Breast epithelium (tissue), 4 donors: ENCODE results near the gene GNS. TPM values are rescaled to one million over a fixed set of nuclear protein-coding genes. Genes with fewer than 3 reads are reported as not detected.
"Not testable (repeated sequence)": the region's sequence is repeated elsewhere in the genome, so short reads cannot be mapped to it uniquely, and the experiment has no call there.

ENCODE experiments used
- DNase-seq, 2 donors: peaks; one replicate each; pipeline ENCODE4 v3.0.0-alpha.2; 2019; ENCODE audit warnings: low spot score in 2 of 2
- H3K27ac ChIP-seq, 2 donors: fragments of 200-600 bp; sonication (generic) in 1 of 2; one replicate each; pipeline ENCODE4 v1.5.1; 2016 to 2019; ENCODE audit warnings: mild to moderate bottlenecking in 1 of 2
- H3K27me3 ChIP-seq, 2 donors: fragments of 200-600 bp; sonication (generic) in 1 of 2; one replicate each; pipeline versions ENCODE4 v1.5.1 to v1.6.0; 2017 to 2019; ENCODE audit warnings: control low read depth in 1 of 2, mild to moderate bottlenecking in 1 of 2
- H3K36me3 ChIP-seq: fragments of 200-600 bp; one replicate; pipeline ENCODE4 v1.5.1; 2019
- H3K4me1 ChIP-seq, 2 donors: fragments of 200-600 bp; sonication (generic); one replicate each; pipeline ENCODE4 v1.5.1; 2016 to 2019; ENCODE audit warnings: control low read depth in 1 of 2
- H3K4me3 ChIP-seq, 3 donors: fragments of 200-600 bp; sonication (generic); 1 replicate in 2 of 3; 2 replicates in 1 of 3; pipeline ENCODE4 v1.5.1; 2016 to 2019; ENCODE audit warnings: mild to moderate bottlenecking in 3 of 3, moderate library complexity in 2 of 3
- H3K9me3 ChIP-seq, 2 donors: fragments of 200-600 bp; sonication (generic) in 1 of 2; one replicate each; pipeline ENCODE4 v1.5.1; 2016 to 2019; ENCODE audit warnings: control low read depth in 1 of 2
- CTCF ChIP-seq, 3 donors: fragments of 450-650 bp; IDR thresholded peaks; one replicate each; pipeline ENCODE4 v1.5.1; 2016 to 2017; ENCODE audit warnings: antibody characterized with exemption in 3 of 3, mild to moderate bottlenecking in 3 of 3, moderate library complexity in 3 of 3
- POLR2A ChIP-seq: fragments of 450-650 bp; IDR thresholded peaks from one replicate; pipeline ENCODE4 v1.6.1; 2016; ENCODE audit warnings: antibody characterized with exemption, mild to moderate bottlenecking, moderate library complexity
- POLR2AphosphoS5 ChIP-seq, 3 donors: sonication (generic); formaldehyde crosslinking; IDR thresholded peaks; one replicate each; pipeline ENCODE4 v1.6.1; 2017; ENCODE audit warnings: antibody characterized with exemption in 3 of 3
- intact Hi-C: fragments of 100-400 bp; cut with DNase I; formaldehyde crosslinking; loops from one replicate; pipeline ENCODE4 v1.15.1; 2023; ENCODE audit warnings: low total_unique reads
- total RNA-seq, 3 donors: library from RNA; depleted of rRNA; stranded (reverse); fragments of >200 nt; gene quantifications; one replicate each; pipeline ENCODE4 v1.1.0, GENCODE V29; 2016

Gene GNS
- total RNA-seq, 3 donors from 2014 or later, result 94.4 to 250 (median 98.6) TPM

- TF ChIP-seq POLR2A (no peak), POLR2AphosphoS5 (IDR thresholded peaks at IDR 0.05) (no peak), CTCF (IDR thresholded peaks at IDR 0.05) (no peak)
- H3K4me3 ChIP-seq, result peak overlapping the region; percentile 55 to 74 (median 64)
- peaks cover 0 to 7% of the 10 kb centered on the region in 2 donors for H3K9me3 ChIP-seq
- intact Hi-C loops, result no loop called here
- H3K36me3 ChIP-seq, result no peaks in the 10 kb centered on the region
- peak in 1 of 2 donors; percentile 39 for DNase-seq
- H3K27me3 ChIP-seq, result no peaks in the 10 kb centered on the region
- peak overlapping the region; percentile 73 to 81 for H3K27ac ChIP-seq
- H3K4me1 ChIP-seq, result no peaks in the 10 kb centered on the region
These were observed 21.5 kb upstream of the GNS start for GRCh38 chr12:64780531-64781279.

DNA sequence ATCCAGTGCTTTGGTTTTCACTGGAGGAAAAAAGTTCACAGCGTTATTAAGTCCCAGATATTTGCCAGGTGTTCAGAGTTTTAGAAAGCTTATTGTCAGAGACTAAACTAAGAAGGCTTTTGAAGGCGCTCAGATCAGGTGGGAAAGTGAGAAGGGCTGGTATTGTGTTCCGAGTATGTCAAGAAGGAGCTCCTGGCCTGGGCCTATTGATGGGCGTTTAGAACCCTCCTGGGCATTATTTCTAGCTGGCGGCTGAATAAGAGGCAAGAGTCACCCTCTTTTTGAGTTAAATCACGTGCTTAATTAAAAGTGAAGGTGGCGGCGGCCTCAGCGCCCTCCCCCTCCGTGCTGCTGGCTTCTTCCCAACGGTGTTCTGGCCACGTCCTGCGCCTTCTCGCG lies 20.9 kb upstream of the GNS start:
- Histone ChIP-seq H3K4me3 (peak overlapping the region; percentile 55 to 74 (median 64)), H3K27me3 (no peaks in the 10 kb centered on the region), H3K27ac (peak overlapping the region; percentile 73 to 81), H3K36me3 (no peaks in the 10 kb centered on the region), H3K9me3 (peaks cover 0 to 13% of the 10 kb centered on the region in 2 donors), H3K4me1 (no peaks in the 10 kb centered on the region)
- no peak for DNase-seq
- TF ChIP-seq POLR2AphosphoS5 (IDR thresholded peaks at IDR 0.05), result no peak
- intact Hi-C loops, result no loop called here

GRCh38 chr12:64779354-64779974 lies 20.3 kb upstream of the GNS start:
- Histone ChIP-seq H3K27me3 (no peaks in the 10 kb centered on the region), H3K27ac (peak overlapping the region in 1 of 2 donors; percentile 81), H3K36me3 (no peaks in the 10 kb centered on the region), H3K9me3 (peaks cover 3 to 20% of the 10 kb centered on the region in 2 donors), H3K4me3 (no peak overlapping the region), H3K4me1 (no peaks in the 10 kb centered on the region)
- TF ChIP-seq POLR2AphosphoS5 (IDR thresholded peaks at IDR 0.05), result no peak
- intact Hi-C loops, result loop anchor here (5.0 kb wide), 1 partner anchor 672 kb away; no protein-coding TSS in a partner anchor
- no peak for DNase-seq

- intact Hi-C loops, result loop anchor here (5.0 kb wide), 1 partner anchor 668 kb away; no protein-coding TSS in a partner anchor
- not testable (repeated sequence) for H3K36me3 ChIP-seq, DNase-seq, H3K4me3 ChIP-seq, H3K4me1 ChIP-seq, H3K27ac ChIP-seq, H3K27me3 ChIP-seq
- H3K9me3 ChIP-seq, result peaks cover 3 to 21% of the 10 kb centered on the region in 2 donors
These were observed 16.0 kb upstream of the GNS start for GRCh38 chr12:64775147-64775736.

- intact Hi-C loops, result no loop called here
- H3K9me3 ChIP-seq, result peaks cover 3 to 21% of the 10 kb centered on the region in 2 donors
These were observed 14.2 kb upstream of the GNS start for GRCh38 chr12:64773386-64773785.

DNA sequence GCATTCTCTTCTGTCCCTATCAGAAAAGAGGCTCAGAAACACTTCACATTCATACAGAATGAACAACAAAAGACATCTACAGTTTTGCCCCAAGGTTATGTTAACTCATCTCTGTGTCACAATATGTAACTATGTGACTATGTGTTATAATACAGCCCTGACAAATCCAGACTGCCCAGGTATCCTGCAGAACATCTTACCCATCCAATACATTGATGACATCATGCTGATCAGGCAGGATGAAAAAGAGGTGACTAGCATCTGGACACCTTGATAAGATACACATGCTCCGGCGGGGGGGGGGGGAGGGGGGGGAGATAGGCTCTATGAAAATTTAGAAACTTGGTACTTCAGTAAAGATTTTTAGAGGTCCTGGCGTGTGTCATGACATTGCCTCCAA lies 8.3 kb upstream of the GNS start:
- H3K27me3 ChIP-seq, result no peaks in the 10 kb centered on the region

More at GRCh38 chr12:64773386-64773785, 14.2 kb upstream of the GNS start:
- Histone ChIP-seq H3K36me3 (no peaks in the 10 kb centered on the region), H3K27me3 (no peaks in the 10 kb centered on the region), H3K27ac (no peak overlapping the region), H3K4me3 (no peak overlapping the region), H3K4me1 (no peaks in the 10 kb centered on the region)
- DNase-seq, result no peak
- TF ChIP-seq POLR2A (no peak), CTCF (IDR thresholded peaks at IDR 0.05) (no peak), POLR2AphosphoS5 (IDR thresholded peaks at IDR 0.05) (no peak)

More for the DNA sequence above, 8.3 kb upstream of the GNS start:
- Histone ChIP-seq H3K4me3 (no peak overlapping the region), H3K9me3 (no peaks in the 10 kb centered on the region), H3K27ac (no peak overlapping the region), H3K4me1 (no peaks in the 10 kb centered on the region), H3K36me3 (no peaks in the 10 kb centered on the region)
- intact Hi-C loops, result no loop called here
- TF ChIP-seq CTCF (IDR thresholded peaks at IDR 0.05), result no peak
- TF ChIP-seq POLR2A, result no peak
- TF ChIP-seq POLR2AphosphoS5 (IDR thresholded peaks at IDR 0.05), result no peak
- DNase-seq, result no peak
